NCI-H69 (cell line): Measurements from ENCODE around the gene TNRC18.
A peak's percentile ranks its signal among the peaks of the same experiment; 100 is the strongest.
"Not testable (repeated sequence)": the region's sequence is repeated elsewhere in the genome, so short reads cannot be mapped to it uniquely, and the experiment has no call there.

ENCODE experiments used
- DNase-seq: peaks from one replicate; lab custom pipeline; 2025; lab: John Stamatoyannopoulos, UW

Gene TNRC18

GRCh38 chr7:5423306-5423975 is at the start of gene TNRC18:
TNRC18 (minus strand) TSS chr7:5423834; CDS start chr7:5421246, 2,588 bp downstream.
- DNase-seq: no peak

- DNase-seq: no peak
These were observed 49.0 kb upstream of the TNRC18 start for GRCh38 chr7:5472432-5473315.

GRCh38 chr7:5471623-5472022 is 48.0 kb upstream of the TNRC18 start:
- DNase-seq: not testable (repeated sequence)

GRCh38 chr7:5470816-5471215 is 47.2 kb upstream of the TNRC18 start:
- no peak for DNase-seq

- peak; percentile 38 for DNase-seq
These were observed 46.5 kb upstream of the TNRC18 start for GRCh38 chr7:5470167-5470532.

GRCh38 chr7:5469375-5470166 is 45.9 kb upstream of the TNRC18 start:
- DNase-seq: no peak

GRCh38 chr7:5467645-5468044 is 44.0 kb upstream of the TNRC18 start:
- DNase-seq: no peak

- no peak for DNase-seq
These were observed 42.9 kb upstream of the TNRC18 start for GRCh38 chr7:5466551-5466950.

- no peak for DNase-seq
These were observed 39.4 kb upstream of the TNRC18 start for GRCh38 chr7:5463031-5463430.

GRCh38 chr7:5462216-5462615 is 38.6 kb upstream of the TNRC18 start:
- no peak for DNase-seq

GRCh38 chr7:5458921-5459480 is 35.4 kb upstream of the TNRC18 start:
- no peak for DNase-seq

GRCh38 chr7:5457245-5457735 is 33.7 kb upstream of the TNRC18 start:
- no peak for DNase-seq

- DNase-seq: no peak
These were observed 32.8 kb upstream of the TNRC18 start for GRCh38 chr7:5456409-5456808.

GRCh38 chr7:5455581-5456219 is 32.1 kb upstream of the TNRC18 start:
- DNase-seq: no peak

- DNase-seq: no peak
These were observed 31.5 kb upstream of the TNRC18 start for GRCh38 chr7:5455175-5455574.

- DNase-seq: no peak
These were observed 30.9 kb upstream of the TNRC18 start for GRCh38 chr7:5454485-5454884.

- no peak for DNase-seq
These were observed 30.0 kb upstream of the TNRC18 start for GRCh38 chr7:5453566-5454075.

- peak; percentile 81 for DNase-seq
These were observed 29.4 kb upstream of the TNRC18 start for GRCh38 chr7:5452937-5453540.

- no peak for DNase-seq
These were observed 28.9 kb upstream of the TNRC18 start for GRCh38 chr7:5452470-5452899.

- no peak for DNase-seq
These were observed 27.8 kb upstream of the TNRC18 start for GRCh38 chr7:5451391-5451790.
